ENCODE measurements around the gene PLD5.
"Not testable (repeated sequence)": the region's sequence is repeated elsewhere in the genome, so short reads cannot be mapped to it uniquely, and the experiment has no call there.

PLD5 gene

DNA sequence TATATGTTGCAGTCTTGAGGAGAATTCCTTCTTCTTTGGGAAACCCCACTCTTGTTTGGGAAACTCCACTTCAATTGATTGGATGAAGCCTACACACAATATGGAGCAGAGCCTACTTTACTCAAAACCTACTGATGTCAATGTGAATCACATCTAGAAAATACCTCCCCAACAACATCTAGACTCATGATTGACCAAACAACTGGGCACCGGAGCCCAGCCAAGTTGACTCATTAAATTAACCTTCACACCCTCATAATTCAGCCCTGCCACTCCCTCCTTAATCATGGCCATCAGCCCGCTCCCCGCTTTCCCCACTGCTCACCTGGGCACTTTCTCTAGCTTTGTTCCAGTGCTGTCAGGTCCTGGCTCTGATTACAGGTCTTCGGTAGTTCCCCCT, 317.5 kb downstream of the PLD5 start:
- DNase-seq, result no peak

DNA sequence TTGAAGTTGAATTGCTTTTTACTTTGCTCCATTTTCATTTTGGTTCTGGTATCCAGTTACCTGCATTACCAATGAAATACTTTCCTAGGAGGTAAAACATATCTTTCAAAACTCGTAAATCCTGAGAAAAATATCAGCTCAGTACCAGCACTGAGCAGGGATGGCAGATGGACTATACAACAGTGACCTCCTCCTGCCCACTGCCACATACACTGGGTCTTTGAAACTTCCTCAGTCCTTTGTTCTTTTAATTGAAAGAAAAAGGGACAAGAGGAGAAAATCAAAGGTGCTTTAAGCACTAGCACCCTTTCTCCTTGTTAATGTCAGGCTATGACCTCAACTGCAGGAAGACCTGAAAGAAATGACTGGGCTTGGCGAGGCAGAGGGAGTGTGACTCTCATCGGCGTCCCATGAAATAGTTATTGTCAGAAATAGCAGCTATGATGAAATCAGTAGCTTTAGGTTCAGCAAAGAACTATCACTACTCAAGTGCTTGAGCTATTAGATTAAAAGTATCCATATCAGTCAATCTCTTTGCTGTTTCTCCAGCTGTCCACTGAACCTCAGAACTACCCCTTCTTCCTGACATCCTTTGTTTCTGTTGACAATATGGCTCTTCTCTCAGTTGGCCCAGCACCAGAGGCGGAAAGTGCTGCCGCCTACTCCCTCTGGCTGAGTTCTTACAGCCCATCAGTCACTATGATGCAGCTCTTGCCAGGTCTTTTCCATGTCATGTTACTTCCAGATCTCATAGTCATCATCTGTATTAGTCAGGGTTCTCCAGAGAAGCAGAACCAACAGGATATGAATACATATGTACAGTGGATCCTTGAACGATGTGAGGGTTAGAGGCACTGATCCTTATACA, 318.6 kb downstream of the PLD5 start:
- DNase-seq, result no peak

DNA sequence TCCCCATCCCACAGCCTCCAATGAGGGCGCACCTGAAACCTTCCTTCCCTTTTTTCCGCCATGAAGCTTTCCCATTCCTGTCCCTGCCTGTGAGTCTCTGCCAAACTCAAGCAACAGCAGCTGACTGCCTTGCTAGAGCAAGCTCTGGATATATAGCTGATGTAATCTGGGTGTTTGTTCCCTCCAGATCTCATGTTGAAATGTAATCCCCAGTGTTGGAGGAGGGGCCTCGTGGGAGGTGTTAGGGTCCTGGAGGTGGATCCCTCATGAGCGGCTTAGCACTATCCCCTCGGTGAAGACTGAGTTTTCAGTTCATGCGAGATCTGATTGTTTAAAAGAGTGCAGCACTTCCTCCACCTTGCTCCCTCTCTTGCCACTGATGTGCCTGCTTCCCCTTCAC, 321.2 kb downstream of the PLD5 start:
- no peak for DNase-seq

DNA sequence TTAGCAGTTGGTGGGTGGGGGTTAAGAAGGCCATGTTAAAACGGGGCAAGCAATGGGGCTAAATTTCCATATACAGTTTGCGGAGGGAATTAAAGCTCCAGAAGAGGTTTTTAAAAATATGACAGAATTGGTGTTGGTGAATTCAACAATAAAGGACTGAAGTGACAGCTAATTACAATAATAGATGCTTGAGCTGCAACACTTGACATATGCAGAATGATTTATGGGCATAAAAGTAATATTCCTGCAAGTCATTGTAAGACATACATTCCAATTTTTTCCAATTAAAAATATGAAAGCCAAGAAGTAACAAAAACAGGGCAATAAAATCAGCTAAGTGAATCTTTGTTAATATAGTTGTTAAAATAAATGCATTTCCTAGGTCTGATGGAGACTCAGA, 323.4 kb downstream of the PLD5 start:
- DNase-seq, result no peak

DNA sequence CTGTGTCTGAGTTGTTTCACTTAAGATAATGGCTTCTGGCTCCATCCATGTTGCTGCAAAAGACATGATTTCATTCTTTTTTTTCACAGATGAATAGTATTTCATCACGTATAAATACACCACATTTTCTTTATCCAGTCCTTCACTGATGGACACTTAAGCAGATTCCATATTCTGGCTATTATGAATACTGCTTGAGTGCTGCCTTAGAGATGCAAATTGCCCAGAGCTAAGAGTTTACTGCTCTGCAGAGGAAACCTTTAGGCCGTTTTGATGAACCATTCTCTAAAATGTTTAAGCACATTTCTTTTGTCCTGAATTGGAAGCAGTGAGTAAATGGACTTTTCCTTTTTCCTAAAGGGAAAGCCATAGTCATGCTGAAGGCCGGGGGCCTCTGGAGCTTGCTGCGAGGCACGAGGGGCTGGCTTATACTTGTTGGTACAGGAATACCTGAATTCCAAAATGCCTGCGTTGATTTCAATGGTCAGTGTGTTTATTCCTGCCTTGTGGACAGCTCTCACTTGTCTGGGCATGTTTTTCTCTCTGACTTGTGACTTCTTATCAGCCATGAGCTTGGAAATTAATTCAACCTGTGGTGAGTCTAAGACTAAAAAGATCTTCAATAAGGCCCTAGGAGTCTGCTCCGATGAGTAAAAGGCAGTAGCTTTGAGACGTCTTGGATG, 324.6 kb downstream of the PLD5 start:
- no peak for DNase-seq

DNA sequence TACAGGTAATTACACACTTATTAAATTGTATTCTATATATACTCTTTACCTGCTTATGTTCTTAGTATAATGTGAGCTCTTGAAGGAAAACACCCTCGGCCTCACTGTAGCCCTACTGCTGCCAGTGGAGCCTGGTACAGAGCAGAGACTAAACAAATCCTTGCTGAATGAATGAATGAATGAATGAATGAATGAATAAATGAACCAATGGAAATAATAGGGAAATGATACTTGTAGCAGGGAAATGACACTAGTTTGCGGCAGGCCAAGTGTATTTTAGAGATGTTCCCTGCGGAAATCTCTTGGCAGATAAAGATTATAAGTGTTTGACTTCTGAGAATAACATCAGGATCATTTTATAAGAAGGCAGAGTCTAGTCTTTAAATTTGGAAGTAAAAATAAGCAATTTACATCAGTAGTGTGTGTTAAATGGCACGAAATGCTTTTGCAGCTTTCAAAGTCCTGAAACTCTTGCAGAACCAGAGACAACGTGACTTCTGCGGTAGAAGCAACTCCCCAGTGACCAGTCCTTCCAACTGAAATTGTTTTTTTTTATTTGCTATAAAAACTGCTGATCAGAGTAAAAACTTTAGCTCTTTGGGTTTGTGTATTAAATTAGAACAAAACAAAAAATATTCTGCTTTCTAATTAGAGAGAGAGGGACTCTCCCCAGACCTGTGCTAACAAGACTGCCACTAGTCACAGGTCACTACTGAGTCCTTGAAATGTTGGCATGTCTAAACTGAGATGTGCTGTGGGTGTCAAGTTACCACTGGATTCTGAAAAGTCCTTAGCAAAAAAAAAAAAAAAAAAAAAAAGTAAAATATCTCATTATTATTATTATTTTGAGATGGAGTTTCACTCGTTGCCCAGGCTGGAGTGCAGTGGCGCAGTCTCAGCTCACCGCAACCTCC, 326.3 kb downstream of the PLD5 start:
- no peak for DNase-seq

DNA sequence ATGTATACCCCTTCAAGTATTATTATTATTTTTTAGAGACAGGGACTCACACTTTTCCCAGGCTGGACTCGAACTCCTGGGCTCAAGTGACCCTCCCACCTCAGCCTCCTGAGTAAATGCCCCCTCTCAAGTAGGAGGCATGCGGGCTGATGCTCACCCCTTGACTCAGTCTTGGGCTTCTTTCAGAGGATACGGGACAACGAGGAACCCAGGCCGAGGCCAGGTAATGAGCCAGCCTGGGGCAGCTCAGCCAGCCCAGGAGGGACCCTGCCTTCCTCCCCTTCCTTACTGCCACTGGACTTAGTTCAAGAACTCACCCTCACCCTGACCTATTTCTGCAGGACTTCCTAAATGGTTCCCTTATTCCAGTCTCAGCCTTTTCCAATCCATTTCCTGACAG, 327.6 kb downstream of the PLD5 start:
- no peak for DNase-seq

DNA sequence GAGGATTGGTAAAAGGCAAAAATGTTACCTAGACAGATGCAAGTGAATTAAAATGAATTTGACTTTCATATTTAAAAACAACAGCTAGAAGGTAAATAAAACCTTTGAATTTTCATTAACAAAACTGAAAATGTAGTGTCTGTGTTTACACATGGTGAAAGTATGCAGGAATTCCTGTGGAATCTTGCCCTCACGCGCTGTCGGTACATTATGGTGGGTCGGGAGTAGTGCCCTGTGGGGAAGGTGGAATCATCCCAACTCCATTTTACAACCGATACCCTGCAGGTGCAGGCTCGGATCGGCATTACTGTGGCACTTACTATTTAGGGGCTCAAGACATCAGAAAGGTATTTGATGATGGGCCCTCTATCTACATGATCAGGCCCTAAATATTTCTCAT, 328.4 kb downstream of the PLD5 start:
- DNase-seq, result no peak

DNA sequence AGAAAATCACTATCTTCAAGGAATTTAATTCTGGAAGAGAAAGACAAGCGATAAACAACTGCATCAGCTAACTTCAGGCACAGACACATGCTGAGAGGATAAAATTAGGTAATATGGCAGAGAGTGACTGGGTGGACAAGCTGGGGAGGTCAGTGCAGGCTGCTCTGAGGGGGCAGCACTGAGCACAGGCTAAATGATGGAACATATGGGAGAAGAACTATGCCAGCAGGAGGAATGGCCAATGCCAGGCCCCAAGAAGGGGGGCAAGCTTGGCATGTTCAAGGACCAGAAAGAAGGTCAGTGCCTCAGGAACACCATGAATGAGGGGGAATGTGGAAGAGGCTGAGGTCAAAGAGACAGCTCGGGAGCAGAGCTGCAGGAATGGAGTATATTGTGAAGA, 334.9 kb downstream of the PLD5 start:
- no peak for DNase-seq

DNA sequence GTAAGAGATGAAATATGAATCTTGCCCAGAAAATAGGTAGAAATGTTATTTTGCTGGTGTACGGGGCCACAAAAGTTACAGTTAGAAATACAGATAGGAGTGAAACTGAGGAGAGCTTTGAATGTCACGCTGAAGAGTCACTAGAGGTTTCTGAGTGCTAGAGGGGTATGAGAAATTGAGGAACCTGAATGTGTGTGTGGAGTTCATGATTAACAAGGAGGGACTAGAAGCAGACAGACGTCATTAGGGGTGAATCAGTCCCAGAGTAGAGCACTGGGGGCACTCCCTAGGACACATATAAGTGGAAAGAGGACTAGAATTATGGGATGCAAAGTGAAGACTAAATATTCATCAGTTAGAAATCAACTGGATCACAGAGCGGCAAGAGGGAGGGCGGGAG, 336.7 kb downstream of the PLD5 start:
- DNase-seq, result no peak

DNA sequence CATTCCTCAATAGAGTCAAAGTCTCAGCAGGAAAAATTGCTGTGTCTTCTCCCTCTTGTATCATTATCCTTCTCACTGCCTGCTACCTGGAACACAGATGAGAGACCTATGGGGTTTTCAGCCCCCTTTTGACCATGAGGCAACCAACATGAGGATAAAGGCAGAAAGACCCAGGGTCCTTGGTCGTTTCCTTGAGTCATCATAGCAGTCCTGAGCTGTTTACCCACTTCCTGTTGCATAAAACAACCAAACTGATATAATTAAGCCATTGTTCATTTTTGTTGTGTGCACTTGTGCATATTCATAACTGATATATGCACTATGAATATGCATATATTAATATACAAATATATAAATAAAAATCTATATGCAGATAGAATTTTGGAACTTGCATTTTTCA, 337.3 kb downstream of the PLD5 start:
- no peak for DNase-seq

DNA sequence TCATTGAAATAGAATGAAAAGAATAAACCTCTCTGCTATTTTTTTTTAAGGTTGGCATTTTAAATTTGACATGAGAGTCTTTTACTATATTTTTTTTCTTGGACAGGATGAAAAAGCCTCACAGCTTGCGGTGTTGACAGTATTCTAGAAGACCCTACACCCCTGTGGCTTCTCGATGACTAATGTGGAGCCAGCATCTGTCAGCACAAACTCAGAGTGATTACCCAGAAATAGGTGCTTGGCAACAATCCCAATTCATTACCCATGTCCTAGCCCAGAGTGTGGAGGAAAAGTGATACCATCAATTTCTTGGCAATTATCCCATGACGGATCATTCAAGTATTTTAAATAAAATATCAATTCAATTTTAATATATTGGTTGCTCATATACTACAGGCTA, 338.8 kb downstream of the PLD5 start:
- no peak for DNase-seq

DNA sequence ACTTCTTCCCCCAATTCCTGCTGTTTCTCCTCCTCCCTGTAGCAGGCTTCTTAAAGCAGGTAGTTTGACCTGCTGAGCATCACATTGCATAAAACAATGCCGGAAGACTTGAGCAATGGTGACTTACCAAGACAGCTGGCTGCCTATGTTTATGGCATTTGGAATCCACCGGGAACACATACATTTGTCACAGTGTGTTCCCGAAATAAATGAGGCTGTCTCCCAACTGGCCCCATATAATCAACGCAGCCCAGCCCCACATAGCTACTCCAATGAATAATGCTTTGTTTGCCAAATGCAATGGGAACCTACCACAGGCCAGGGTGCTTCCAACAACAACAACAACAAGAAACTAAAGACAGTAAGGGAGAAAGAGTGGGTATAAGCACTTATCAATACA, 339.5 kb downstream of the PLD5 start:
- no peak for DNase-seq

DNA sequence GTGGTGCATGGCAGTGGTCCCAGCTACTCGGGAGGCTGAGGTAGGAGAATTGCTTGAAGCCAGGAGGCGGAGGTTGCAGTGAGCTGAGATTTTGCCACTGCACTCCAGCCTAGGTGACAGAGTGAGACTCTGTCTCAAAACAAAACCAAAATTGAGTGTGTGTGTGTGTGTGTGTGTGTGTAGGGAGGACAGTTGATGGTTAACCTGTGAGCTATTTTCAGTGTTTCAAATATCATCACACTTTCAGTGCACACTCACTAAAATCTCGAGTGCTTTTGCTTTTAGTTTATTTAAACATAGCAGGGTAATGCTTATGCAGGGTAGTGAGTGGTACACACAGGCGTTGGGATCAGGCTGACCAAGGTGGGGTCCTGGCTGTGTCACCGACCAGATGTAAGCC, 344.7 kb downstream of the PLD5 start:
- not testable (repeated sequence) for DNase-seq

DNA sequence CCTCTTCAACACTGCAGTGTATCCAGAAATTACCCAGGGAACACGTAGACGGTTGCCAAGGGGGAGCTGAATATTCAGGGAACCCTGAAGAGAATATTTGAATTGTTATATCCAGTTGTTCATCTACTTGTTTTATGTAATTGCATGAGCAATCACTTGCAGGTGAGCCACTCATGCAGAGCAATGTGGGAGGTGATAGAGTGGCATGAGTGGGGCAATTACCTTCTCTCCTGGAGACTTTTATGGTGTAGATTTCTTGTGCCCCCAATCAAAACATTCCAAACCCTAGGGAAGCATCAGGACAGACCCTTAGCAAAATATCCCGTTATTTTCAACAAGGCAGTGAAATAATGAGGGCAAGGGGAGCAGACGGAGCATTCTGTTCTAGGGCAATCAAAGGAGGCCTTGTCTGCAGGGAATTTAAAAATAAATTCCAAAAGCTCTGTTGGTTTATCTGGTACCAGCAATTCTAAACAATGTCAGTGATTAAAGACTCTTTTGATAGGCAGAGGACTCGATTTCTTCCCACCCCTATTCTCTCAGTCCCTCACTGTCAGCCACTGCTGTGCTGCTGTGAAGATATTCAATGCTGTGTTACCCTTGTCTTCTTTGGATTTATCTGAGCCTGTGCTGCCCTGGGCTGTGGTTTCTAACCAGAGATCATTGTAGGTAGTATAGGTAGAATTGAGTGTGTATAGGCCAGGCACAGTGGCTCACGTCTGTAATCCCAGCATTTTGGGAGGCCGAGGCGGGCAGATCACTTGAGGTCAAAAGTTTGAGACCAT, 345.4 kb downstream of the PLD5 start:
- DNase-seq, result no peak

DNA sequence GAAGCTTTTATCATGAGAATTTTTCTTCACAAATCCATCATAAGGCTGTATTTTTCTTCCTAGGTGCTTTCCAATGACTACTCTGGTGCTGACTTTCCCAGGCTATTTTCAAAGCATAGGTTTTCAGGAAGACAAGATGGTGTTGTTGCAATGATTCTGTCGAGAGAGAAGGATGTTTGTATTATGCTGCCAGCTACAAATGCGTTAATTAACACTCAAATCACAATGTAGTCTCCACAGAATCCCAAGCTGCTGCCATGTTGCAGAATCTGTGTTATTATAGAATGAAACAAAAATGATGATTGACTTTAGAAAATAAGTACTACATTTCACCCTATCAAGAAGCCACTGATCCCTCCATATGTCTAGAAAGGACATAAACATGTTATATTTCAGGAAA, 346.1 kb downstream of the PLD5 start:
- DNase-seq, result no peak

DNA sequence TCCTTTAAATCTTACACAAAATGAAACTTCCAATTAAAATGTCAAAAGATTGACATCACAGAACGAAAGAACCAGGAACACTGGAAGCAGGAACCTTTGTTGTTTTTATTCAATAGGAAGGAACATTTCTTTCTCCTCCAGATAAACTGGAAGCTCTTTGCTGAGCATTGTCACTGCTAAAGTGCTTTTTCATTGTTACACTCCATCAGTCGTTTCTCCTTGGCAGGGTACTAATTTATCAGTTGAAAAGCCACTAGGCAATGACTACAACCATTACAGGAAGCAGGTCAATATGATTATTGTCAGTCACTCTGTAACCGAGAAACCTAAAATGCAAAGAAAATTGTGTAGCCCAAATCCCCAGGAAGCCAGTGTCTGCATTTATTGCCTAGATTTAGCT, 362.4 kb downstream of the PLD5 start:
- DNase-seq, result no peak

DNA sequence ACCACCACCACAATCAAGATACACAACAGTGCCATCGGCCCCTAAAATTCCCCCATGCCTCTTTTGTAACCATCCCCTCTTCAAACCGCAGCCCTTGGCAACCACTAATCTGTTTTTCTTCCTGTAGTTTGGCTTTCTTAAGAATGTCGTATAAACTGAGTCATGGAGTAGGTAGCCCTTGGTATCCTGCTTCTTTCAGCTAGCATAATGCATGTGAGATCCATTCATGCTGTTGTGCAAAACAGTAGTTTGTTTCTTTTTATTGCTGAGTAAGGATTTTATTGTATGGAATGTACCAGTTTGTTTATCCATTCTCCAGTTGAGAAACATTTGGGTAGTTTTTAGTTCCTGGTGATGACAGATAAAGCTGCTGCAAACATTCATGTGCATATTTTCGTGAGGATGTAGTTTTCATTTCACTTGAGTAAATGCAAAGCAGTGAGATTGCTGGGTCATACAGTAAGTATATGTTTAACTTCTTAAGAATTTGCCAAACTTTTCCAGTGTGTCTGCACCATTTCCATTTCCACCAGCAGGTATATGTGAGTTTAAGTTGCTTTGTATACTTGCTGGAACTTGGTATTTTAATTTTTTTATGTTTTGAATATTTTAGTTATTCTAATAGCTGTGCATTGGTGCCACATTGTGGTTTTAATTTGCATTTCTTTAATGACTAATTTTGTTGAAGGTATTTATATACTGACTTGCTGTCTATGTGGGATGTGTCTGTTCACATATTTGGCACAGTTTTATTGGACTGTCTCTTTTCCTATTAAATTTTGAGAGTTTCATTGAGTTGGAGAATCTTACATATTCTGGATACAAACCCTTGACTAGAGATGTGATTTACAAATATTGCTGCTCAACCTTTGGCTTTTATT, 377.2 kb downstream of the PLD5 start:
- no peak for DNase-seq

DNA sequence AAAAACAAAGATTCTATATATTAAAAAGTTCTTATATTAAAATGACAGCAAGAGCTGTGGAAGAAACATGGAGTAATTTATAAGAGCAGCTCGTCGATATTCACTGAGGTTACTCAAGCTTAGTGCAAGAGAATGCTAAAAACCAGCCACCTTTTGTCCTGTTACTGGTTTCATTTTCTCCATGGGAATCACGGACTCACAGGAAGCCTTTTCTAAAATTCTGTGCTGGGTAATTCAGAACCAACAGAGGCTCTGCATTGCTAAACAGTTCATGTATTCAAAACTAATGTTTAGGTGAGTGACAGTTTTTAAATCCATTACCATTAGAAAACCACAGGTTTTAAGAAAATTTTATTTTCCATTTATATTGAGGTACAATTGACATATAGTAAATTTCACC, 377.8 kb downstream of the PLD5 start:
- DNase-seq, result no peak

DNA sequence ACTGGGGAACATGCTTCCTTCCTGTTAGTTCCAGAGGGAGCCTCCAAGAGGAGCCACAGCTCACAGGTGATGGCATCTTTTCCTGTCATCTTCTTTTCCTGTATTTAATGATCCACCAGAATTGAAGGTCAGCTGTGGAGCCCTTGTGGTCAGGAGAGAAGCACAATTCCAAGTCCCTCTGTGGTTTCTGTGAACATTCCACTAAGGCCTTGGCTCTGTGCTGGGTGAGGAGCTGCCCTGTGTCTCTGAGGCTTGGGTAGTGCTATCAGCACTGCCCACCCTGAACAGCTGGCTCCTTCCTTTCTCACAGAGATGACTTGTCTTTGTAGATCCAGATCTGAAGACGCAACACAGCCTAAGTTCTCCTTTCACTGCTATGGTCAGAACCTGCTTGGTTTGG, 383.7 kb downstream of the PLD5 start:
- DNase-seq, result no peak

DNA sequence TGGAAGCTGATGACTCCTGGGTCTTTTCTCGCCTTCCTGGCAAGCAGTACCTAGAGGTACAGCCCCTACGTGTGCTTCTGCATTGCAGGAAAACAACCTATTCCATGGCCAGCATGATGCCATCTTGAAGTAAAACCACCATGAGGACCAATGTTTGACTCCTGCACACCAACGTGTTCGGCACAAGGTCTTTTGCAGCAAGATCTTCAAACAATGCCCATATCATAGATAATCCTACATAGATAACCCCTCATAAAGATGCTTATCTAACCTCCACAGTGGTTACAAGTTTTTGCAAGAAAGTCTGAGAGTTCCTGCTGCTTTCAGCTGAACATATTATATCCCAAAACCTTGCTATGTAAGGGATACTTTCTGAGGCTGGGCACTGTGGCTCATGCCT, 384.5 kb downstream of the PLD5 start:
- no peak for DNase-seq

DNA sequence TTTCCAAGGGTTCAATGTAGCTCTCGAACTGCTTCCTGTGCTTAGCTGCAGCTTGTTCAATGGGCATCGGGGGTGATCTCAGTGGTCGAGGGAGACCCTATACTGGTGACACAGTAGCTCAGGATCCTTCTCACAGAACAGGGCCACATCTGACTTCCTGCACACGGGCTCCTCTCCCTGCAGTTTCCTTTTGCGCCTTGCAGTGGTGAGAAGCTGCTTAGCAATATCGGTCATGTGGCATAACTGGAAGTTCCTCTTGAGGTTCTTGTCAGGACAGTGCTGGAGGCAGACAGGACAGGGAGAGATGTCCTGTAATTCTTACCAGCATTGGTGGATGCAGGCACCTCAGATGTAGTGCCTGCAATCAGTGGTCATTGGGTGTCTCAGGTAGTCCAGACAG, 385.1 kb downstream of the PLD5 start:
- no peak for DNase-seq
